Stimulated activated CD4-positive, alpha-beta T cell treated with anti-CD3 and anti-CD28 coated beads, TNF-alpha, amount 100 ng/mL, for 24 hours (primary cell): Measurements from ENCODE around the gene SLC35A3.

Experiments used
- DNase-seq, 3 experiments: peaks; one replicate each; pipeline ENCODE4 v3.0.0-alpha.2; 2020; ENCODE audit warnings: low read depth in 3 of 3

SLC35A3 gene

GRCh38 chr1:100076744-100077143, 106.9 kb downstream of the SLC35A3 start:
- DNase-seq: no peak

- no peak for DNase-seq
Measured at GRCh38 chr1:100077531-100077930, 107.7 kb downstream of the SLC35A3 start.

GRCh38 chr1:100080331-100080730, 110.5 kb downstream of the SLC35A3 start:
- DNase-seq: no peak
